Stimulated activated naive B cell treated with anti-CD40 and anti-IgM and Interleukin-4, amounts not matched to agents 10 μg/mL and 1 μg/mL and 100 μg/mL, for 72 hours (primary cell): ENCODE measurements around the gene OR2A25.

Source experiments
- ATAC-seq, 2 donors: fragments of 150-1000 bp; cut with Tn5 transposase; replicated peaks; 2 replicates each; pipeline ENCODE4 v1.10.0; 2021; ENCODE audit warnings: moderate library complexity in 1 of 2
- DNase-seq: peaks from one replicate; pipeline ENCODE4 v3.0.0; 2021
- H3K27ac Mint-ChIP-seq: one replicate; pipeline ENCODE4 v1.8.0; 2022; ENCODE audit warnings: mild to moderate bottlenecking, mixed read lengths
- H3K27me3 Mint-ChIP-seq, 2 donors: one replicate each; pipeline ENCODE4 v1.8.0; 2022; ENCODE audit warnings: mixed read lengths in 2 of 2
- H3K36me3 Mint-ChIP-seq, 2 donors: one replicate each; pipeline ENCODE4 v1.8.0; 2022; ENCODE audit warnings: mixed read lengths in 2 of 2, mild to moderate bottlenecking in 1 of 2
- H3K4me1 Mint-ChIP-seq, 2 donors: one replicate each; pipeline ENCODE4 v1.8.0; 2022; ENCODE audit warnings: mixed read lengths in 2 of 2, mild to moderate bottlenecking in 1 of 2
- H3K4me3 Mint-ChIP-seq, 2 donors: one replicate each; pipeline ENCODE4 v1.8.0; 2022; ENCODE audit warnings: mild to moderate bottlenecking in 2 of 2, mixed read lengths in 2 of 2, moderate library complexity in 1 of 2
- H3K9me3 Mint-ChIP-seq, 2 donors: one replicate each; pipeline ENCODE4 v1.8.0; 2022; ENCODE audit warnings: mixed read lengths in 2 of 2, mild to moderate bottlenecking in 1 of 2

Gene OR2A25

GRCh38 chr7:144100607-144101006 is 31.0 kb downstream of the OR2A25 start:
- Mint-ChIP-seq H3K27ac (no peak overlapping the region), H3K36me3 (no peaks in the 10 kb centered on the region), H3K27me3 (peaks cover 0 to 22% of the 10 kb centered on the region in 2 donors), H3K4me3 (no peak overlapping the region), H3K4me1 (no peaks in the 10 kb centered on the region), H3K9me3 (no peaks in the 10 kb centered on the region)
- no peak for DNase-seq
- no peak for ATAC-seq

GRCh38 chr7:144102041-144102440 is 32.4 kb downstream of the OR2A25 start:
- Mint-ChIP-seq H3K4me1 (peaks cover 0 to 2% of the 10 kb centered on the region in 2 donors), H3K36me3 (no peaks in the 10 kb centered on the region), H3K27me3 (peaks cover 0 to 22% of the 10 kb centered on the region in 2 donors), H3K27ac (no peak overlapping the region), H3K4me3 (no peak overlapping the region), H3K9me3 (no peaks in the 10 kb centered on the region)
- DNase-seq: no peak
- ATAC-seq: no peak

GRCh38 chr7:144105211-144105610 is 35.6 kb downstream of the OR2A25 start:
- Mint-ChIP-seq H3K27ac (no peak overlapping the region), H3K9me3 (peaks cover 0 to 1% of the 10 kb centered on the region in 2 donors), H3K36me3 (no peaks in the 10 kb centered on the region), H3K4me1 (peaks cover 0 to 2% of the 10 kb centered on the region in 2 donors), H3K4me3 (no peak overlapping the region), H3K27me3 (peaks cover 15 to 29% of the 10 kb centered on the region in 2 donors)
- ATAC-seq (no peak), DNase-seq (no peak)

- Mint-ChIP-seq H3K4me1 (peaks cover 0 to 2% of the 10 kb centered on the region in 2 donors), H3K9me3 (peaks cover 0 to 1% of the 10 kb centered on the region in 2 donors), H3K4me3 (no peak within 1 kb of the TSS), H3K27me3 (peaks cover 16 to 26% of the 10 kb centered on the region in 2 donors), H3K27ac (no peak within 1 kb of the TSS), H3K36me3 (no peaks in the 10 kb centered on the region)
- DNase-seq (no peak), ATAC-seq (no peak)
Measured at GRCh38 chr7:144109283-144109682, 39.7 kb downstream of the OR2A25 start, which contains the start of gene OR2A2. Gene OR2A2, plus strand, starts transcription at chr7:144109583. Its CDS starts 0 bp downstream, at chr7:144109583.

GRCh38 chr7:144110272-144110671 is 40.7 kb downstream of the OR2A25 start:
- Mint-ChIP-seq H3K4me1 (peaks cover 0 to 2% of the 10 kb centered on the region in 2 donors), H3K27me3 (peaks cover 16 to 26% of the 10 kb centered on the region in 2 donors), H3K4me3 (no peak overlapping the region), H3K36me3 (no peaks in the 10 kb centered on the region), H3K9me3 (peaks cover 0 to 1% of the 10 kb centered on the region in 2 donors), H3K27ac (no peak overlapping the region)
- DNase-seq: no peak
- no peak for ATAC-seq

- DNase-seq (no peak), ATAC-seq (no peak)
- Mint-ChIP-seq H3K27me3 (peaks cover 12 to 25% of the 10 kb centered on the region in 2 donors), H3K4me3 (no peak overlapping the region), H3K27ac (no peak overlapping the region), H3K4me1 (no peaks in the 10 kb centered on the region), H3K9me3 (no peaks in the 10 kb centered on the region), H3K36me3 (no peaks in the 10 kb centered on the region)
Measured at GRCh38 chr7:144113651-144114050, 44.0 kb downstream of the OR2A25 start.

GRCh38 chr7:144118341-144118740 is 48.7 kb downstream of the OR2A25 start:
- H3K4me1 Mint-ChIP-seq: no peaks in the 10 kb centered on the region
- peaks cover 12 to 14% of the 10 kb centered on the region in 2 donors for H3K27me3 Mint-ChIP-seq
- H3K36me3 Mint-ChIP-seq: no peaks in the 10 kb centered on the region
- H3K27ac Mint-ChIP-seq: no peak overlapping the region
- no peak for ATAC-seq
- DNase-seq: no peak
- no peak overlapping the region for H3K4me3 Mint-ChIP-seq
- H3K9me3 Mint-ChIP-seq: peaks cover 0 to 1% of the 10 kb centered on the region in 2 donors

GRCh38 chr7:144122876-144123275 is 53.3 kb downstream of the OR2A25 start, which contains the start of gene OR2A14:
Gene OR2A14, plus strand, starts transcription at chr7:144123176. Its CDS starts 5,937 bp downstream, at chr7:144129113.
- Mint-ChIP-seq H3K9me3 (peaks cover 0 to 1% of the 10 kb centered on the region in 2 donors), H3K4me3 (no peak within 1 kb of the TSS), H3K4me1 (peaks cover 0 to 1% of the 10 kb centered on the region in 2 donors), H3K27ac (no peak within 1 kb of the TSS), H3K27me3 (peaks cover 12 to 14% of the 10 kb centered on the region in 2 donors), H3K36me3 (no peaks in the 10 kb centered on the region)
- ATAC-seq (no peak), DNase-seq (no peak)
